ENCODE results near the gene FAM222A.

FAM222A gene

GRCh38 chr12:109762071-109762672, 48.5 kb downstream of the FAM222A start:
- no peak for DNase-seq

- DNase-seq = no peak
Measured at GRCh38 chr12:109762673-109763191, 49.1 kb downstream of the FAM222A start.

GRCh38 chr12:109763201-109763841, 49.7 kb downstream of the FAM222A start:
- DNase-seq = no peak

- DNase-seq = no peak
Measured at GRCh38 chr12:109764123-109764522, 50.5 kb downstream of the FAM222A start.

- DNase-seq = no peak
Measured at GRCh38 chr12:109764776-109765445, 51.3 kb downstream of the FAM222A start.

GRCh38 chr12:109765446-109765810, 51.8 kb downstream of the FAM222A start:
- no peak for DNase-seq

- DNase-seq = no peak
Measured at GRCh38 chr12:109766251-109766778, 52.7 kb downstream of the FAM222A start.

- no peak for DNase-seq
Measured at GRCh38 chr12:109767456-109767855, 53.8 kb downstream of the FAM222A start.

- DNase-seq = no peak
Measured at GRCh38 chr12:109767991-109768900, 54.6 kb downstream of the FAM222A start.

- no peak for DNase-seq
Measured at GRCh38 chr12:109768901-109769670, 55.5 kb downstream of the FAM222A start.

- no peak for DNase-seq
Measured at GRCh38 chr12:109770104-109770860, 56.7 kb downstream of the FAM222A start.

- DNase-seq = no peak
Measured at GRCh38 chr12:109770861-109771670, 57.4 kb downstream of the FAM222A start.

GRCh38 chr12:109771746-109772621, 58.4 kb downstream of the FAM222A start:
- no peak for DNase-seq

GRCh38 chr12:109772622-109773321, 59.1 kb downstream of the FAM222A start:
- DNase-seq = no peak

GRCh38 chr12:109773384-109774011, 59.9 kb downstream of the FAM222A start:
- DNase-seq = no peak

GRCh38 chr12:109775172-109775881, 61.7 kb downstream of the FAM222A start:
- peak; percentile 16 for DNase-seq

GRCh38 chr12:109776624-109777023, 63.0 kb downstream of the FAM222A start:
- DNase-seq = no peak
